HCT116 (cell line): ENCODE results near the gene TRNAU1AP.

ENCODE experiments used
- CTCF ChIP-seq, 3 experiments: fragments of 200-600 bp in 1 of 3; sonication (generic) in 1 of 3; IDR thresholded peaks in 2 of 3; conservative IDR thresholded peaks in 1 of 3; 2 replicates each; pipeline ENCODE4 v1.5.1; 2012 to 2017; ENCODE audit warnings: low read depth in 2 of 3, low read length in 2 of 3, antibody characterized with exemption in 1 of 3, borderline replicate concordance in 1 of 3, control low read depth in 1 of 3, mild to moderate bottlenecking in 1 of 3, mixed read lengths in 1 of 3, mixed run types in 1 of 3, moderate library complexity in 1 of 3; ENCODE audit not compliant: insufficient read depth in 1 of 3
- EGR1 ChIP-seq: IDR thresholded peaks from 2 replicates; pipeline ENCODE4 v1.6.1; 2012; ENCODE audit warnings: low read depth
- EZH2 ChIP-seq: fragments of 200-600 bp; sonication (generic); IDR thresholded peaks from 2 replicates; pipeline ENCODE4 v1.6.1; 2017; ENCODE audit warnings: antibody characterized with exemption, mixed run types
- POLR2A ChIP-seq: IDR thresholded peaks from 2 replicates; pipeline ENCODE4 v1.7.0; 2011; ENCODE audit warnings: borderline replicate concordance; ENCODE audit not compliant: insufficient read depth, insufficient read length; ENCODE audit errors: extremely low read depth
- SIN3A ChIP-seq: IDR thresholded peaks from 2 replicates; pipeline ENCODE4 v1.6.1; 2012; ENCODE audit warnings: low read depth
- SP1 ChIP-seq: IDR thresholded peaks from 2 replicates; pipeline ENCODE4 v1.6.1; 2012; ENCODE audit warnings: low read depth

DNA sequence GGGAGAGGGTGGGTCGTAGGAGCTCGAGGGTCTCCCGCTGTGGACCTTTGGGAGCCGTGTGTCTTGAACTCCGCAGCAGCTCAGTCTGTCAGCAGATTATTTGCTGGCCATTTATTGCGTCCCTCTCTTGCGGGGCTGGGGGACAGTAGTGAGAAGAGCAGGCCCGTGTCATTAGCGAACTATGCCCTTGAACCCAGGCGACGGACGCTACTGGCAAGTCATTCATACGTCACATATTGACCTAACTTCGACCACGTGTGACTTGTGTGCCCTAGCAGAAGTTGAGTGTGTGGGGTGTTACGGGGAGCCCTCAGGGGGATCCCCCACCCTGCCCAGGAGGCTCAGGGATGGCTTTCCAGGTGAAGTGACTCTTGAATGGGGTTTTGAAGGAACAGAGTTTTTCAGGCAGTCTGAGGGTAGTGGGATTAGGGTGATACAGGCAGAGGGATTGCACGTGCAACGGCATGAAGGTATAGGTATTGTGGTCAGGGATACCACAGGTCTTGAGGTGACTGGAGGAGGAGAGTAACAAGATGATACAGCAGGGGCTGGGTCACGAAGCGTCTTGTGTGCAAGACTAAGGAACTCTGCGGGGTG is 34.0 kb upstream of the TRNAU1AP start:
- TF ChIP-seq CTCF (IDR thresholded peaks at IDR 0.05 in 2 of 3, conservative IDR thresholded peaks at IDR 0.05 in 1 of 3; ENCODE audit: borderline replicate concordance in 1 of 3, insufficient read depth in 1 of 3, low read depth in 2 of 3, low read length in 2 of 3), result no peak
- no peak for TF ChIP-seq POLR2A
- no peak for TF ChIP-seq EZH2
- TF ChIP-seq SP1, result no peak
- no peak for TF ChIP-seq SIN3A
- TF ChIP-seq EGR1, result no peak
